HG03432 (cell line): ENCODE data around the gene FRRS1.

Source experiments
- ATAC-seq: cut with Tn5 transposase; IDR thresholded peaks from one replicate; pipeline ENCODE4 v1.9.1; 2021; ENCODE audit warnings: mild to moderate bottlenecking, moderate library complexity; ENCODE audit not compliant: unreplicated experiment

Gene FRRS1

DNA sequence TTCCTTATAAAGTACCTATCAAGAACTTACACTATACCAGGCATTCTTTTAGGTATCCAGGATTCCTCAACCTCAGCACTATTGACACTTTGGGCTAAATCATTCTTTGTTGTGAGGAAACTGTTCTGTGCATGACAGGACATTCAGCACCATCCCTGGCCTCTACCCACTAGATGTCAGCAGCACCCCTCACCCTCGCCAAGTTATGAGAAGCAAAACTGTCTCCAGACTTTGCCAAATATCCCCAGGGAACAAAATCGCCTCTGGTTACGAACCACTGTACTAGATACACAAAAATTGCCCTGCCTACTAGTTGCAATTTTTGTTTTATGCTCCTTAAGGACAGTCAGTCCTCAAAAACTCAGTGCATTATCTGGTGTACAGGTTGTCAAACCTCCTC is 84.9 kb downstream of the FRRS1 start:
- ATAC-seq, result no peak

DNA sequence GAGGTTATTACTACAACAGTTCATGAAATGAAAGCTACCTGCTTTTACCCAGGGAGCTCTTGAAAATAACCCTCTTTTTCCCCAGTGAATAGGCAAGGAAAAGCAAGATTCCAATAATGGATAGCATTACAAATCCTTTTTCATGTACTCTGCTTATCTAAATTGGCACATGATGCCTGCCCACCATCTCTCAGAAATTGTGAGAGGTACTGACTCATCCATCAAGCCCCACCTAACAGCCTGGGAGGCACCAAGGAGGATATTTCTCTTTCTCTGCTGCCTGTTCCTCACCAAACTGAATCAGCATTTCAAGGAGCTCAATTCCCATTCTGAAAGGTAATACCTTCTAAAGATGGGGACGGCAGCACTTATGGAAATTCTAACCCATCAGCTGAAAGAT is 86.2 kb downstream of the FRRS1 start:
- no peak for ATAC-seq

DNA sequence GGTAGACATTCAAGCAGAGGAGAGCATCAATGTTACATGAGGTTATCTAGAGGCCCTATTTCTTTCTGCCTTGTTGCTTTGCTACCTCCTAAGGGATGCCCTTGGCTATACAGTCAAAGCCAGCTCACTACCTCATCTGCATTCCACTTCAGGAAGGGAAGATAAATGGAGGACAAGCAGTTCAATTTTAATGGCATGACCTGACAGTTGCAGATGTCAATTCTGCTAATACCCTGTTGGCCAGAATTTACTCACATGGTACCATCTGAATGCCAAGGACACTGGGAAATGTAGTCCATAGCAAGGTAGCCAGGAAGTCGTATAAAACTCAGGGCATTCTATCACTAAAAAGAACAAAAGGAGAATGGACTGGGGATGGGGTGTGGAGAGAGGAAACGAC is 89.0 kb downstream of the FRRS1 start:
- no peak for ATAC-seq

DNA sequence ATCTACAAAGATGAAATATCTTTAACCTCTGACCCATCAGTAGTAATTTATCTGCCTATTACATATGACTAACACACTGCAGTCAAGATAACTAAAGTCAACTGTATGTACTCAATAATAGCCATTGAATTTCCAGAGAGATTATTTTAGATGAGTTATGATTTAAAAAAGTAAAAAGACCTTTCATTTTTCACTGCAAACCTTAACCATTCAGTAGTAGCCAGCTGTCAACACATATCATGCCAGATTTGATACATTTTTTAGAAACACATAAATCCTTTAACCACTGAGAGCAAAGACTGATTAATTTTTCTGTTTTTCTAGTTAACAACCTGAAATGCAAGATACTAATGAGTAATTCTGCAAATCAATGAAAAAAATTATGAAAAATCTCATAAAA is 89.6 kb downstream of the FRRS1 start:
- no peak for ATAC-seq

DNA sequence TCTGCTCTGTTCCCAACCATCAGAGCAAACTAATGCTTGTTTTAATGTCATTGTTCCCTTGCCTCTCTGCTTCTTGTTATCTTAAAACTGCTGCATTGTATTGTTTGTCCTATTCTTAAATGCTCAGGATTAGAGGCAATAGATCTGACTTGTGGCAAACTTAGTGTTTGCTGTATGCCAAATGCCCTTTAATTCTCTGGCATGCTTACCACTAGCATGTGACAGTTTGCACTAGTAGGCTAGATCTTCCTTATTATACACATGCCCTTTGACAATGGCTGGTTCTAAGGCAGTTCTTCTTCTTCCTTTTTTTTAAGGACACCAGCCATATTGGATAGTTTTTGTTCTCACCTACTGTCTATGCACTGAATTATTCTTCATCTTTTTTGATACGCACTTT is 90.4 kb downstream of the FRRS1 start:
- no peak for ATAC-seq

DNA sequence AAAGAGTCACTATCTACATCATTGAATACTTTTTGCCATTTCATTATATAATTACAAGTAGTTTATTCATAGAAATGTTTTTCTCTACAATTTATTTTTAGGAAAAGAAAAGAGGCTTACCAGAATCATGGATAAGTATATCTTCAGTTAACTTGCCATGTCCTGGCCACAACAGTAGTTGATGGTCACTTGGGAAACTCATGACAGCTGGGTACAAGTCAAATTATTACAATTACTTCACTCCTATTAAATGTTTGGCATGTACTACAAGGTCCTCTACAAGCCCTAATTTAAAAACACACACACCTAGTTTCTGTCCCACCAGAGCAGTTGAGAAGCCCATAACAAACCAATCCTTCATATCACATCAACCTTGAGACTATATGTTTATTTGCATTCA is 91.1 kb downstream of the FRRS1 start:
- no peak for ATAC-seq

DNA sequence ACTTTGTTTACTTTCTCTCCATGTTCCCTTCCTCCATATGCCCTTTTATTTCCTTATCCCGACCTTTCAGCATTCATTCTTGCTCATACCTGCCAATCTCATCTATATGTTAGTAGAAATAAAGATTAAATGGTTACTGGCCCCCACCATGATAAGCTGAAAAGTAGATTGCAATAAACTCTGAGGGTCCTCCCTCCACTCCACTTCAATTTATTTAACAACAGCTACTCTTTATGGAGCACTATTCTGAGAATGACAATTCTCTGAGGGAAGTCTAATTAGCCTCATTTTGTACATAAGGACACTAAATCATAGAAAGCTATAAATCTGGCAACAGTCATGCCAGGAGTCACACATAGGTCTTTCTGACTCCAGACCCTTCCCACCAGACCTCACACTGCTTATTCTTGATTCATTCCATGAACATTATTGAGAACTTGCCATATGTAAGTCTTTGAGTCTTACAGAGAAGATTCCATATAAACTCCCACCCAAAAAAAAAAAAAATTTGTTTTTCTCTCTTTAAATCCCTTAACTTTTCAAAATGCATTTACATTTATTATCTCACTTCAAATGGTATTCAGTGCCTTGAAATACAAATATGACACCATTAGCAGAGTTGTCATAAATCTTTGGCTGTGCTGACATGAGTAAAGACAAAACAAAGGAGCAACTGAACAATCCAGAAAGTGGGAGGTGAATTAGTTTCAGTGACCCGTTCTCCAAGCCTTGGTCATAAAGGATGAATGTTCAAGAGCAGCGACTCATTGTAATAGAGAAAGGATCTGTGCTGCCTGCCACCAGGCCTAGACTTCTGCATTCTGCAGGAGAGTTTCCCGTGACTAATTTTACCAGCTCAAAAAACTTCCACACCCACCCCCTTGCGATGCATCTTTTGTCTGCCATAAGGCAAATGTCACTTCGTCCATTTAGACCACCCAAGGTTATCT is 92.0 kb downstream of the FRRS1 start:
- no peak for ATAC-seq

DNA sequence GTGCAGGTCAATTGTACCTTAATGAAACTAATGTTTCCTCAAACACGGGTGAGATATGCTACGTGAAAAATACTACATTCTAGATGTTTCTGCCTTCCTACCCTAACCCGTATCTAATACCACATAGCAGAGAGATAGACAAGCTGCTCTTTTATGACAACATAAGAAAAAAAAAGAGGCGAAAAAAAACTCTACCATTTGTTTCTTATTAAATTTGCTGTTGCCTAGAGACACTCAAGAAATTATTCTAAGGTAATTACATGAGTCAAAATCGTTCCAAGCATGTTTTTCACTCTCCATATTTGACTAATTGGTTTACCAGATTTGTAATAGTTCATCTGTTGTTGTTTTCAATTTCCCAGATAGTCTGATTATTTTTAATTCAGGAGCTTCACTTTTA is 93.1 kb downstream of the FRRS1 start:
- ATAC-seq, result no peak

DNA sequence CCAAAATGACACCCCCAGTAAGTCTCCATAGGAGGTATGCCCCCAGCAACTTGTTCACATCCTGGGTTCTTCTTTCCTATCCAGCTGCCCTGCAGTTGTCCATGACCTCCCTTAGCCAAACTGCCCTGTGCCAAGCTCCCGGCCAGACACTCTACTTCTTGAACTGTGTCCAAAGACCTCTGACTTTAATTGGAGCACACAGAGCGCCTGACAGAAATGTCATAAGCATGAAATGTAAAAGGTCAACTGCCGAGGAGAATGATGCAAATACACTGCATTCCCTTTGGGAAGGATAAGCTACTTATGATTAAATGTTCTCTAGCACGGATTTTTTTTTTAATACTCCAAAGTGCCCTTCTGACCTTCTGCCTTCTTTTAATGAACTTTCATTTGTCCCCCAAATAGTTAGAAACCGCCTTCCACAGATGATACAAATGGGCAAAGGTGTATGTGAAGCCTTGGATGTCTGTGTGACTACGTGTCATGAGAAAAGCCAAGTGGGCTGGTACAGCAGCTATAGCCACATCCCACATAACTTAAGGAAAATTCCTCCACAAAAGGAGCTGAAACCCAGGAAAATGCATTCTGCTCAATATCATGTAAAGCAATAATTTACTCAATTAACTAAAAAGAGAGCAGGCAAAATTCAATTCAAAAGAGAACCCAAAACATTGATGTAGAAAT is 93.8 kb downstream of the FRRS1 start:
- ATAC-seq, result no peak

DNA sequence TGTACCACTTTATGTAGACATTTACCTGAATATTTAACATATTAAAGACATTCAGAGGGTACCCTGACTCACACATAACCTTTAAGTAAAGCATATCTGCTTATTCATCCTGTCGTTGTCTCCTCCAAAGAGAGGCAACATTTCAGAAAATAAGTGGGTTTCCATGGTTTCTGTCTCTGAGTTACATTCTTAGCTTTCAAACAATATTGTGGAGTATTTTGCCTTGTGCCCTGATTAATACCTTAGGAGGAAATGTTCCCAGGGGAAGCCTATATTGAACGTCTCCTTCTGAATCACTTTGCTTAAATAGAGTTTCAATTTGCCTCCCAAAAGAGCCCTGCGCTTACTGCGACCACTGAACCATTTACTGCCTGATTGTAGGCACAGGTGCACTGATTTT is 94.4 kb downstream of the FRRS1 start:
- ATAC-seq, result no peak

DNA sequence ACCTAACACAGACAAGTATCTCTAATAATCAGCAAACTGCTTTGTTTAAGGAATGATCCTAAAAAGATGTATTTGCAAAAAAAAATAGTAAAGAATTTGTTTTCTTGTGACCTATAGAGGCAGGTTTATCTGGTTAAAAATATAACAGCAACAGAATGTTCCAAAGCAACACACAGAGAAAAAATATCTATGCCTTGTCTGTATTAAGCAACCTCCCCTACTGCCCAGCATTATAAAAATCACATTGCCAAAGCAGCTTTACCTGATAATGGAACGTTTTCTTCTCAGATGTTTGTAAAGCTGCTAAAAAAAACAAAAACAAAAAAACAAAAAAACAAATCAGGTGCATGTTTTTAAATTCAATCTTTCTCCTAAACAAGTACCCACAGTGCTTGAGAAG is 95.9 kb downstream of the FRRS1 start:
- no peak for ATAC-seq

DNA sequence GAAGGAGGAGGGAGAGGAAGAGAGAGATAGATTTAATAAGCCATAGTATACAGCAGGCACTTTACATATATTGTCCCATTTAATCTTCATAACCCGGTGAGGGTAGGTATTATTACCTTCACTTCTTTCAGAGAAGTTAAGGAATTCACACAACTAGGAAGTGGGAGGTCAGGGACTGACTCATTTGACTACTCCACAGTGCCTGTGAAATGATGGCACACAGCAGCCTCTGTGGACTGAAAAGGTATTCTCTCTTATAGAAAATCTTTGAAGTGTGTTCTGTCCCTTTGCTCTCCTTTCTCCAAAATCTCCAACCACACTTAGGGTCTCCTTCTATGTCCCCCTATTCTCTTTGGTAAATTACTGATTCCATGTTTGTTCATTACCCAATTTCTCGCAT is 96.6 kb downstream of the FRRS1 start:
- no peak for ATAC-seq

DNA sequence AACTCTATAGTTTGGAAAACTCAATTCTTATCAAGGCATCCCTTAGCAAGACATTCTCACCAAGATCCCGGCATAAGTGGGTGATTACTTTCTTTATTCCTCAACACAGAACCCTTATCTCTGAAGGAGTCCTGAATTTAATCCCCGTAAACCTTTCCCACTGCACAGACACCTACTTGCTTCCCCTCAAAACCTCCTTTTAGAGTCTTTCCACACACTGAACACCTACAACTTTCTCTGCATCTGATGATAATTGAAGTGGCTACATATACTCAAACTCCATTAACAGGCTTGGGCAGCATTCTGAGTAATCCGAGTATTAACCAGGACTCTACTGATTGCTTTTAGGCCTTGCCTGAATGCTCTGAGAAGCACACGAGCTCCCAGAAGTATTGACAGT is 97.1 kb downstream of the FRRS1 start:
- ATAC-seq, result no peak

DNA sequence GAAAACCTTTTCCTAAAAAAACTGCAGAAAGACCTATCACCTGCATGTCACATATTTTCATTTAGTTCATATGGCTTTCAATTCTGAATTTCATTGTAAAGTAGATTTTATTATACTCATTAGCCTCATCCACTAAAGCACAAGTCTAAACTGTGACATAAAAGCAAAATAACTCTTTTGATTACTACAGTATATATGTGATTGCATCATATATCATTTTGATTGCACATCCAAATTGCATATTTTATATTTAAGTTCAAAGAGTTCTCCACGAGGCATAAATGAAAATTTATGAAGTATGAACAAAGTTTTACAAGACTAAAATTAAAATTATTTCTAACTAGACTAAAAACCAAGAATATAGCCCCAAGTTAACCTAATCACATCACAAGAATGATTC is 101.2 kb downstream of the FRRS1 start:
- ATAC-seq, result no peak

DNA sequence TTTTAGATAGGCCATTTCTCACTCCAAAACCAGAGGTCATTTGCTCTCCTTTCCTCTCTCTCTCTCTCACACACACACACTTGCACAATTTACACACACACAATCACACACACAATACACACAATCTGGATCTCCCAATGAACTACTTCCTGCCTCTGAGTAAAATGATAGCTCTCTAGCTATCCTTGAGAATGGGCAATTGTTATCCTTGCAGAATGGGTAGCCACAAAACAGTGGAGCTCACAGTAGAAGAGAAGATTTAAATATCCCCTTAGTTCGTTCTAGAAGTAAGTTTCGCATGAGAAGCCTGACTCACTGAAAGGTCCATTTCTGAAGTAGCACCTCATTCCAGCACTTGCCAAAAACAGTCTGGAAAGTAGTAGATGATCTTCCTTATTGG is 102.9 kb downstream of the FRRS1 start:
- ATAC-seq, result no peak

DNA sequence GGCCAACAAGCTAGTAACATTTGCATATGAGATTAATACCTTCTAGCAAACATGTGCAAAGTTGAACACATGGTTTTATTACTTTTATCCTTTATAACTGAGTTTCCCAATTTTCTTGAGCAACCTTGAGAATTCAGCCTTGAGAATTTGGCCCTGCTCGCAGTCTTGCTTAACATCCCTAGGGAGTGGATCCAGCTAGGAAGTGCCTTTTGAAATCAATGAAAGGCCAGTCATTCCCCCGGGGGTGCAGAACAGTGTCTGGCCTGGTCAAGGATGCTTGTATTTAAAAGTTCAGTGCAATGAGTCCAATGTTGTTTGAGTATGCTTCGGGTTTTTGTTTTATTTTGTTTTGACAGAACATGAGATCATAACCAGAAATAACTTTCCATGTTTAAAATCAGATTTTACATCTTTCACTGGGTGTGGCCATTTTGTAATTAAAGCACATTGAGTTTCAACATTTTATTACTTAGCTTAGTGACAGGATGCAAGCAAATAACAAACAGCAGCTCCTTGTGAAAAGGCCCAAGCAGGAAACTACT is 103.8 kb downstream of the FRRS1 start:
- ATAC-seq, result no peak

DNA sequence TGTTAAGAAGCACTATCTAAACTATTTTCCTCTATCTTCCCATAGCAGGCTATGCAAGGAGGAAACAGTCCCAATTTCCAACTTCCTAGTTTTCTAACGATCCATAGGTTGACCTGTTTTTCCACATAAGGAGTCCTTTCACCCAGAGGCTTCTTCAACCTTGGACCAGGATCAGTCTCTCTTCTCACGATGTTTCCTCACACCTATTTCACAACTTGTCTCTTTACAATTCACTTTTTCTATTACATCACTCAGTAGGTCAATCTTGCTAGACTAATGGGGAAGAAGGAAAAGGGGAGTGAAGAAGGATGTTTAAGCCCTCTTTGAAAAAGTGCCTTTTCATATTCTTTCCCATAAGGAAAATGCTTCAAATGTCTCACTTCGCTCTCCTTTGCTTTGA is 104.7 kb downstream of the FRRS1 start:
- no peak for ATAC-seq

DNA sequence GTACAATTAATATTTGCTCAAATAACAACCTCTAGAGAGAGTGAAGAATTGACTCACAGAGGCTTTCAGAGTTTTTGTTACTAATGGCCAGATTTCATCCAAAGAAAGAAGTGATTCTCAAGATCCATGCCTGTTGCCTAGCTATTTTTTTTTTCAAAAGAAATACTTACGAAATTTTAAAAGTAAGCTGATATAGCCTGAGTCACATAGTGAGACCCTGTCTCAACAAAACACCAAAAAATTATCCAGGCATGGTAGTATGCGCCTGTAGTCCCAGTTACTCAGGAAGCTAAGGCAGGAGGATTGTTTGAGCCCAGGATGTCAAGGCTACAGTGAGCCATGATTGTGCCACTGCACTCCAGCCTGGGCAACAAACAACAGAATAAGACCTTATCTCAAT is 105.9 kb downstream of the FRRS1 start:
- ATAC-seq, result no peak

DNA sequence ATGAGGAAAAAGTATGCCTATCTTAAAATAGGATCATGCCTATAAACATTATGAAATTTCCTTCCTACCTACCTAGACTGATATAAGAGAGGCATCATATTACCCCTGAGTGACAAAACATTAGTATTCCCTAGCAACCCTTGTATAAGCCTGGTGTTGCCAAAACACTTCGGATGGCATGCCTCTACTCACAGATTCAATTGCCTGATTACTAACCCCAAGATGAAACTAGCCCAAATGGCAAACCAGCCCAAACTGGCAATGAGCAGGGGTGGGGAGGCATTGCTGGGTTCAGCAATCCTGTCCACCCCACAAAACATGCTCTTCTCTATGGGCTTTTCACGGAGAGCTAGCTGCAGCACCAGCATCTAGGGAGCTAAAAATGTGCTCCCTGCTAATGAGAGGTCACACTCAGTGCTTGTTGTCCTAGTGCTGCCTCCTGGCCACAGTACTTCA is 106.7 kb downstream of the FRRS1 start:
- ATAC-seq, result no peak
